ENCODE measurements around the gene BMPR1A. TPM values are rescaled to one million over a fixed set of nuclear protein-coding genes. Genes with fewer than 3 reads are reported as not detected.

The BMPR1A gene
- total RNA-seq, 1 experiment from 2014 or later, result 94.3 TPM

DNA sequence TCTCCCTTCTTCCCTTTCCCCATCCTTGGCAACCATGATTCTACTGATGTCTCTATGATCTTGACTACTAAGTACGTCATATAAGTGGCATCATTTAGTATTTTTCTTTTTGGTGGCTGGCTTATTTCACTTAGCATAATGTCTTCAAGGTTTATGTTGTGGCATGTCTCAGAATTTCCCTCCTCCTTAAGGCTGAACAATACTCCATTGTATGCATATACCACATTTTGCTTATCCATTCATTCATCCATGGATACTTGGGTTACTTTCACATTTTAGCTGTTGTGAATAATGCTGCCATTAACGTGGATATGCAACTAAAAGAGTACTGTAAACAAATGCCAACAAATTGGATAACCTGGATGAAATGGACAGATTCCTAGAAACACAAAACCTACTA lies 60.8 kb downstream of the BMPR1A start:
- CTCF ChIA-PET, result no interaction called here

DNA sequence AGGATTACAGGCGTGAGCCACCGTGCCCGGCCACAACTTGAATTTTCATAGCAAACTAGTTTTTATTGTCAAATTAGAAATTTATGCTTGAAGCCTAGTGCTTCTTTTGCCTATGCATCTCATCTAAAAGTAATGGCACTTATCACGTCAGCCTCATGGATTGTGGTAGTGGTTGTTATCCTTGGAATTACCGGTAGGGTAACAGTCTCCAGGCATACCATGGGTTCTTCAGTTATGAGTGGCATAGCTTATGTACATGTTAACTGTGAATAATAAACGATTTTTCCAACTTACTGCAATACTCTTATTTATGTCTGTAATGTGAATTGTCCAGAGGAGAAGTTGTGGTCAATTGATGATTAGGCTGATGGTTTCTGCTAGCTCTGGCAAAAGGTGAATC lies 63.1 kb downstream of the BMPR1A start:
- in situ Hi-C loops (cut with HindIII; ENCODE audit: low pct_unique_long_range_greater_than_20kb, low sequenced_read_pairs) (no loop called here), intact Hi-C loops (cut with micrococcal nuclease; ENCODE audit: unreplicated experiment) (no loop called here)
- BruUV-seq (replicated peaks), result no TSS peak
- H3K9me3 ChIP-seq (ENCODE audit: control insufficient read depth, insufficient read depth, low read depth, low read length), result no peaks in the 10 kb centered on the region
- DNase-seq (ENCODE audit: low read depth, low spot score) (no peak), ATAC-seq (no peak; the same call in 1 of the 2 replicates)
- no peak overlapping the region for H3K27ac ChIP-seq (ENCODE audit: low read length)
- TF ChIP-seq SIN3A (IDR thresholded peaks at IDR 0.05; ENCODE audit: borderline replicate concordance, insufficient read depth, low read depth, low read length), result no peak
- TF ChIP-seq POLR2AphosphoS5 (IDR thresholded peaks at IDR 0.05; ENCODE audit: low read depth, low read length), result no peak
- TF ChIP-seq, protein P1, sequence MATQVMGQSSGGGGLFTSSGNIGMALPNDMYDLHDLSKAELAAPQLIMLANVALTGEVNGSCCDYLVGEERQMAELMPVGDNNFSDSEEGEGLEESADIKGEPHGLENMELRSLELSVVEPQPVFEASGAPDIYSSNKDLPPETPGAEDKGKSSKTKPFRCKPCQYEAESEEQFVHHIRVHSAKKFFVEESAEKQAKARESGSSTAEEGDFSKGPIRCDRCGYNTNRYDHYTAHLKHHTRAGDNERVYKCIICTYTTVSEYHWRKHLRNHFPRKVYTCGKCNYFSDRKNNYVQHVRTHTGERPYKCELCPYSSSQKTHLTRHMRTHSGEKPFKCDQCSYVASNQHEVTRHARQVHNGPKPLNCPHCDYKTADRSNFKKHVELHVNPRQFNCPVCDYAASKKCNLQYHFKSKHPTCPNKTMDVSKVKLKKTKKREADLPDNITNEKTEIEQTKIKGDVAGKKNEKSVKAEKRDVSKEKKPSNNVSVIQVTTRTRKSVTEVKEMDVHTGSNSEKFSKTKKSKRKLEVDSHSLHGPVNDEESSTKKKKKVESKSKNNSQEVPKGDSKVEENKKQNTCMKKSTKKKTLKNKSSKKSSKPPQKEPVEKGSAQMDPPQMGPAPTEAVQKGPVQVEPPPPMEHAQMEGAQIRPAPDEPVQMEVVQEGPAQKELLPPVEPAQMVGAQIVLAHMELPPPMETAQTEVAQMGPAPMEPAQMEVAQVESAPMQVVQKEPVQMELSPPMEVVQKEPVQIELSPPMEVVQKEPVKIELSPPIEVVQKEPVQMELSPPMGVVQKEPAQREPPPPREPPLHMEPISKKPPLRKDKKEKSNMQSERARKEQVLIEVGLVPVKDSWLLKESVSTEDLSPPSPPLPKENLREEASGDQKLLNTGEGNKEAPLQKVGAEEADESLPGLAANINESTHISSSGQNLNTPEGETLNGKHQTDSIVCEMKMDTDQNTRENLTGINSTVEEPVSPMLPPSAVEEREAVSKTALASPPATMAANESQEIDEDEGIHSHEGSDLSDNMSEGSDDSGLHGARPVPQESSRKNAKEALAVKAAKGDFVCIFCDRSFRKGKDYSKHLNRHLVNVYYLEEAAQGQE (IDR thresholded peaks at IDR 0.05; ENCODE audit: insufficient read depth in 1 of 2, low read depth in 2 of 2, low read length in 1 of 2), result no peak
- no peak for TF ChIP-seq TCF7L2 (IDR thresholded peaks at IDR 0.05; ENCODE audit: low read depth, low read length)
- TF ChIP-seq, protein P2, sequence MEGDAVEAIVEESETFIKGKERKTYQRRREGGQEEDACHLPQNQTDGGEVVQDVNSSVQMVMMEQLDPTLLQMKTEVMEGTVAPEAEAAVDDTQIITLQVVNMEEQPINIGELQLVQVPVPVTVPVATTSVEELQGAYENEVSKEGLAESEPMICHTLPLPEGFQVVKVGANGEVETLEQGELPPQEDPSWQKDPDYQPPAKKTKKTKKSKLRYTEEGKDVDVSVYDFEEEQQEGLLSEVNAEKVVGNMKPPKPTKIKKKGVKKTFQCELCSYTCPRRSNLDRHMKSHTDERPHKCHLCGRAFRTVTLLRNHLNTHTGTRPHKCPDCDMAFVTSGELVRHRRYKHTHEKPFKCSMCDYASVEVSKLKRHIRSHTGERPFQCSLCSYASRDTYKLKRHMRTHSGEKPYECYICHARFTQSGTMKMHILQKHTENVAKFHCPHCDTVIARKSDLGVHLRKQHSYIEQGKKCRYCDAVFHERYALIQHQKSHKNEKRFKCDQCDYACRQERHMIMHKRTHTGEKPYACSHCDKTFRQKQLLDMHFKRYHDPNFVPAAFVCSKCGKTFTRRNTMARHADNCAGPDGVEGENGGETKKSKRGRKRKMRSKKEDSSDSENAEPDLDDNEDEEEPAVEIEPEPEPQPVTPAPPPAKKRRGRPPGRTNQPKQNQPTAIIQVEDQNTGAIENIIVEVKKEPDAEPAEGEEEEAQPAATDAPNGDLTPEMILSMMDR (IDR thresholded peaks at IDR 0.05), result no peak
- no peaks in the 10 kb centered on the region for H3K27me3 ChIP-seq (ENCODE audit: control insufficient read depth, insufficient read depth, low read length)
- H3K4me3 ChIP-seq (ENCODE audit: low read depth in 2 of 2, low read length in 2 of 2), result no peak overlapping the region
- H3K36me3 ChIP-seq (ENCODE audit: control insufficient read depth, insufficient read depth, low read length), result no peaks in the 10 kb centered on the region
- POLR2A ChIA-PET, result no interaction called here
- H3K4me1 ChIP-seq (ENCODE audit: control insufficient read depth, insufficient read depth, low read length), result 0 out of 2 replicates have a peak, but pooled peaks cover 2% of the 10 kb centered on the region
- CTCF ChIA-PET, result no interaction called here

More for the DNA sequence above, 60.8 kb downstream of the BMPR1A start:
- 0 out of 2 replicates have a peak, but pooled peaks cover 2% of the 10 kb centered on the region for H3K4me1 ChIP-seq (ENCODE audit: control insufficient read depth, insufficient read depth, low read length)
- no peak overlapping the region for H3K27ac ChIP-seq (ENCODE audit: low read length)
- POLR2A ChIA-PET, result no interaction called here
- DNase-seq (ENCODE audit: low read depth, low spot score) (no peak), ATAC-seq (no peak)
- H3K27me3 ChIP-seq (ENCODE audit: control insufficient read depth, insufficient read depth, low read length), result no peaks in the 10 kb centered on the region
- BruUV-seq (replicated peaks), result no TSS peak
- in situ Hi-C loops (cut with HindIII; ENCODE audit: low pct_unique_long_range_greater_than_20kb, low sequenced_read_pairs), result no loop called here
- no peaks in the 10 kb centered on the region for H3K36me3 ChIP-seq (ENCODE audit: control insufficient read depth, insufficient read depth, low read length)
- no peak overlapping the region for H3K4me3 ChIP-seq (ENCODE audit: low read depth in 2 of 2, low read length in 2 of 2)
- intact Hi-C loops (cut with micrococcal nuclease; ENCODE audit: unreplicated experiment), result no loop called here
- no peaks in the 10 kb centered on the region for H3K9me3 ChIP-seq (ENCODE audit: control insufficient read depth, insufficient read depth, low read depth, low read length)
- TF ChIP-seq, protein P1 (IDR thresholded peaks at IDR 0.05; ENCODE audit: insufficient read depth in 1 of 2, low read depth in 2 of 2, low read length in 1 of 2), result no peak
- no peak for TF ChIP-seq POLR2AphosphoS5 (IDR thresholded peaks at IDR 0.05; ENCODE audit: low read depth, low read length)

Data from Panc1 (cell line).